Tibial nerve (tissue), 4 donors: ENCODE data around the gene TMEM106B.

Source experiments
- CTCF ChIP-seq, 5 experiments: fragments of 200-600 bp in 3 of 5; fragments of 450-650 bp in 2 of 5; sonication (generic) in 3 of 5; IDR thresholded peaks; one replicate each; pipeline ENCODE4 v1.5.1; 2016 to 2019; ENCODE audit warnings: antibody characterized with exemption in 5 of 5, mild to moderate bottlenecking in 3 of 5, moderate library complexity in 2 of 5
- EP300 ChIP-seq, 2 donors: sonication (generic); formaldehyde crosslinking; IDR thresholded peaks; one replicate each; pipeline ENCODE4 v1.6.1; 2017; ENCODE audit warnings: antibody characterized with exemption in 2 of 2, mild to moderate bottlenecking in 1 of 2

GRCh38 chr7:12211711-12212485, 804 bp downstream of the TMEM106B start:
- TF ChIP-seq CTCF (IDR thresholded peaks at IDR 0.05): no peak
- TF ChIP-seq EP300 (IDR thresholded peaks at IDR 0.05): no peak
